ENCODE data around the gene SOHLH2. TPM values are rescaled to one million over a fixed set of nuclear protein-coding genes. Genes with fewer than 3 reads are reported as not detected.

SOHLH2 gene
- total and polyA plus RNA-seq, 2 of the 4 experiments (the other 2 are of a cell fraction): 0.17 to 0.18 TPM

GRCh38 chr13:36143738-36144137 lies 70.6 kb downstream of the SOHLH2 start:
- Histone ChIP-seq H3K27me3 (ENCODE audit: control insufficient read depth, insufficient read depth, low read length) (no peaks in the 10 kb centered on the region), H2AFZ (replicated peaks; ENCODE audit: low read length, poor library complexity) (no peak overlapping the region), H3K9me3 (ENCODE audit: control insufficient read depth, insufficient read depth, low read length) (0 out of 2 replicates have a peak, but pooled peaks cover 1% of the 10 kb centered on the region), H2BK20ac (ENCODE audit: low read depth, low read length) (no peak overlapping the region), H2AK9ac (replicated peaks; ENCODE audit: low read depth, low read length, poor library complexity) (no peak overlapping the region), H3K4me3 (ENCODE audit: insufficient read depth, low read depth, low read length) (no peak overlapping the region), H3K56ac (ENCODE audit: extremely low read depth, insufficient read depth, low read length) (no peak overlapping the region), H3K36me3 (ENCODE audit: control insufficient read depth, insufficient read depth, low read length) (no peaks in the 10 kb centered on the region), H3K23ac (ENCODE audit: low read depth, low read length) (no peak overlapping the region), H4K91ac (ENCODE audit: insufficient read depth, low read depth, low read length) (no peak overlapping the region), H3K4ac (ENCODE audit: low read depth, low read length) (no peak overlapping the region), H3K9me1 (ENCODE audit: insufficient read depth, low read length) (no peaks in the 10 kb centered on the region), H2BK15ac (ENCODE audit: low read depth, low read length) (no peak overlapping the region), H4K5ac (ENCODE audit: low read depth, low read length) (no peak overlapping the region), H3K9ac (ENCODE audit: low read depth, low read length) (no peak overlapping the region), H4K20me1 (ENCODE audit: insufficient read depth, low read length) (no peaks in the 10 kb centered on the region), H3K14ac (replicated peaks; ENCODE audit: low read depth, low read length) (no peak overlapping the region), H4K8ac (ENCODE audit: low read depth in 2 of 2, low read length in 2 of 2) (no peak overlapping the region), H2AK5ac (ENCODE audit: low read depth, low read length) (no peak overlapping the region), H3K18ac (ENCODE audit: low read depth, low read length) (no peak overlapping the region), H3K79me1 (ENCODE audit: low read depth in 1 of 2, low read length in 2 of 2) (no peaks in the 10 kb centered on the region), H2BK120ac (ENCODE audit: low read depth, low read length) (no peak overlapping the region), H2BK5ac (ENCODE audit: low read depth, low read length, poor library complexity, severe bottlenecking) (no peak overlapping the region), H3K27ac (ENCODE audit: insufficient read depth, low read length) (no peak overlapping the region), H3K4me2 (ENCODE audit: low read depth, low read length) (no peak overlapping the region), H3K4me1 (ENCODE audit: control insufficient read depth, insufficient read depth, low read length) (no peaks in the 10 kb centered on the region)
- no CpG with 5 or more reads among the region's 2 CpGs for WGBS, 2 experiments (ENCODE audit: extremely low coverage in 2 of 2, insufficient read length in 1 of 2)
- DNase-seq (no peak), ATAC-seq (ENCODE audit: low read depth) (no peak)
- in situ Hi-C loops (cut with MboI; ENCODE audit: low sequenced_read_pairs) (no loop called here), dilution Hi-C loops (cut with HindIII; ENCODE audit: low sequenced_read_pairs, unreplicated experiment) (no loop called here), intact Hi-C loops (cut with micrococcal nuclease) (no loop called here)
- CTCF ChIA-PET: no interaction called here
- POLR2A ChIA-PET (ENCODE audit: unreplicated experiment): no interaction called here
- BruUV-seq (replicated peaks): no TSS peak
- TF ChIP-seq CTCF (conservative IDR thresholded peaks at IDR 0.05; ENCODE audit: low read depth, low read length) (no peak), POLR2A (IDR thresholded peaks at IDR 0.05; ENCODE audit: low read depth, low read length) (no peak), MXI1 (IDR thresholded peaks at IDR 0.05; ENCODE audit: borderline replicate concordance, low read depth, low read length) (no peak), NFE2L2 (IDR thresholded peaks at IDR 0.05; ENCODE audit: low read depth, low read length) (no peak), CHD1 (IDR thresholded peaks at IDR 0.05; ENCODE audit: low read depth, low read length) (no peak), CEBPB (IDR thresholded peaks at IDR 0.05; ENCODE audit: low read depth, low read length) (no peak), ELK1 (IDR thresholded peaks at IDR 0.05; ENCODE audit: borderline replicate concordance, low read depth, low read length) (no peak), USF2 (IDR thresholded peaks at IDR 0.05; ENCODE audit: low read depth, low read length) (no peak), MAFK (IDR thresholded peaks at IDR 0.05; ENCODE audit: low read depth, low read length) (no peak), RCOR1 (IDR thresholded peaks at IDR 0.05; ENCODE audit: insufficient replicate concordance, low read length) (no peak), RAD21 (IDR thresholded peaks at IDR 0.05; ENCODE audit: low read length) (no peak), SMC3 (IDR thresholded peaks at IDR 0.05; ENCODE audit: low read depth, low read length) (no peak), MAZ (IDR thresholded peaks at IDR 0.05; ENCODE audit: borderline replicate concordance, low read depth, low read length) (no peak), RFX5 (IDR thresholded peaks at IDR 0.05; ENCODE audit: low read depth, low read length) (no peak), FOS (IDR thresholded peaks at IDR 0.05; ENCODE audit: low read depth, low read length) (no peak), BHLHE40 (IDR thresholded peaks at IDR 0.05; ENCODE audit: low read depth, low read length) (no peak)
